Smooth muscle cell (in vitro differentiated cells): Measurements from ENCODE around the gene SNX2. TPM values are rescaled to one million over a fixed set of nuclear protein-coding genes. Genes with fewer than 3 reads are reported as not detected.

Source experiments
- DNase-seq: peaks from one replicate; lab custom pipeline; 2025; ENCODE audit not compliant: unreplicated experiment; lab: John Stamatoyannopoulos, UW
- H2AFZ ChIP-seq: fragments of 200-600 bp; sonication (generic); 2 replicates; pipeline ENCODE4 v1.6.0; 2016; ENCODE audit warnings: antibody characterized with exemption, low read depth, mild to moderate bottlenecking
- H3F3A ChIP-seq: fragments of 200-600 bp; sonication (generic); 2 replicates; pipeline ENCODE4 v1.6.0; 2017; ENCODE audit warnings: antibody characterized with exemption, low read depth
- H3K27ac ChIP-seq: fragments of 200-600 bp; sonication (generic); 2 replicates; pipeline ENCODE4 v1.5.1; 2016; ENCODE audit warnings: low read depth, mild to moderate bottlenecking
- H3K27me3 ChIP-seq: fragments of 200-600 bp; sonication (generic); 2 replicates; pipeline ENCODE4 v1.6.1; 2016; ENCODE audit warnings: low read depth, mild to moderate bottlenecking
- H3K36me3 ChIP-seq: fragments of 200-600 bp; sonication (generic); 2 replicates; pipeline ENCODE4 v1.5.1; 2016; ENCODE audit warnings: low read depth
- H3K4me1 ChIP-seq: fragments of 200-600 bp; sonication (generic); 2 replicates; pipeline ENCODE4 v1.5.1; 2016; ENCODE audit warnings: low read depth
- H3K4me2 ChIP-seq: fragments of 200-600 bp; sonication (generic); 2 replicates; pipeline ENCODE4 v1.6.0; 2016; ENCODE audit warnings: mild to moderate bottlenecking
- H3K4me3 ChIP-seq: fragments of 200-600 bp; sonication (generic); 2 replicates; pipeline ENCODE4 v1.5.1; 2016; ENCODE audit warnings: mild to moderate bottlenecking
- H3K79me2 ChIP-seq: fragments of 200-600 bp; sonication (generic); 2 replicates; pipeline ENCODE4 v1.6.0; 2016; ENCODE audit warnings: low read depth, mild to moderate bottlenecking
- H3K9ac ChIP-seq: fragments of 200-600 bp; sonication (generic); 2 replicates; pipeline ENCODE4 v1.6.0; 2016; ENCODE audit warnings: low read depth
- H3K9me3 ChIP-seq: fragments of 200-600 bp; sonication (generic); replicated peaks from 2 replicates; pipeline ENCODE4 v1.5.1; 2016; ENCODE audit warnings: low read depth
- H4K20me1 ChIP-seq: fragments of 200-600 bp; sonication (generic); 2 replicates; pipeline ENCODE4 v1.6.0; 2016; ENCODE audit warnings: low read depth
- WGBS: methylation state at CpG from one replicate; pipeline ENCODE4 v1.1.7; 2016; ENCODE audit warnings: low lambda C conversion rate; 5-methylcytosine and 5-hydroxymethylcytosine counted together
- polyA plus RNA-seq: library from polyadenylated mRNA; unstranded; fragments of >200 nt; fragmentation: Nextera tagmentation; extraction: Ambion mirVana; gene quantifications from 2 replicates; pipeline ENCODE4 v1.2.1, GENCODE V29; 2016
- total RNA-seq: library from RNA; depleted of rRNA; stranded (reverse); fragments of >200 nt; gene quantifications from 2 replicates; pipeline ENCODE4 v1.2.3, GENCODE V29; 2014
- TF ChIP-seq, protein P1 (sequence below): fragments of 200-600 bp; sonication (generic); IDR thresholded peaks from 2 replicates; pipeline ENCODE4 v1.5.1; 2017; ENCODE audit warnings: borderline replicate concordance, mild to moderate bottlenecking, antibody characterized with exemption; ENCODE audit not compliant: insufficient read depth, poor library complexity, severe bottlenecking

SNX2 gene
- total and polyA plus RNA-seq, 2 experiments from 2014 or later, result 70.1 to 89.3 TPM

- Histone ChIP-seq H3K27me3 (no peaks in the 10 kb centered on the region), H3K27ac (no peak overlapping the region), H3K79me2 (no peaks in the 10 kb centered on the region), H3K4me1 (no peaks in the 10 kb centered on the region), H4K20me1 (no peaks in the 10 kb centered on the region), H3K4me2 (no peak overlapping the region), H3K9ac (no peak overlapping the region), H3K36me3 (no peaks in the 10 kb centered on the region), H2AFZ (no peak overlapping the region), H3F3A (no peaks in the 10 kb centered on the region), H3K4me3 (no peak overlapping the region), H3K9me3 (no peaks in the 10 kb centered on the region)
- no peak for DNase-seq
- WGBS, result 98% methylated on average over 3 of the region's 3 CpGs
- TF ChIP-seq, protein P1, sequence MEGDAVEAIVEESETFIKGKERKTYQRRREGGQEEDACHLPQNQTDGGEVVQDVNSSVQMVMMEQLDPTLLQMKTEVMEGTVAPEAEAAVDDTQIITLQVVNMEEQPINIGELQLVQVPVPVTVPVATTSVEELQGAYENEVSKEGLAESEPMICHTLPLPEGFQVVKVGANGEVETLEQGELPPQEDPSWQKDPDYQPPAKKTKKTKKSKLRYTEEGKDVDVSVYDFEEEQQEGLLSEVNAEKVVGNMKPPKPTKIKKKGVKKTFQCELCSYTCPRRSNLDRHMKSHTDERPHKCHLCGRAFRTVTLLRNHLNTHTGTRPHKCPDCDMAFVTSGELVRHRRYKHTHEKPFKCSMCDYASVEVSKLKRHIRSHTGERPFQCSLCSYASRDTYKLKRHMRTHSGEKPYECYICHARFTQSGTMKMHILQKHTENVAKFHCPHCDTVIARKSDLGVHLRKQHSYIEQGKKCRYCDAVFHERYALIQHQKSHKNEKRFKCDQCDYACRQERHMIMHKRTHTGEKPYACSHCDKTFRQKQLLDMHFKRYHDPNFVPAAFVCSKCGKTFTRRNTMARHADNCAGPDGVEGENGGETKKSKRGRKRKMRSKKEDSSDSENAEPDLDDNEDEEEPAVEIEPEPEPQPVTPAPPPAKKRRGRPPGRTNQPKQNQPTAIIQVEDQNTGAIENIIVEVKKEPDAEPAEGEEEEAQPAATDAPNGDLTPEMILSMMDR, result no peak
Observed at GRCh38 chr5:122836947-122837346, 62.1 kb downstream of the SNX2 start.

- Histone ChIP-seq H3F3A (no peaks in the 10 kb centered on the region), H3K9ac (no peak overlapping the region), H3K4me3 (no peak overlapping the region), H3K27ac (no peak overlapping the region), H3K27me3 (no peaks in the 10 kb centered on the region), H3K4me2 (no peak overlapping the region), H3K9me3 (no peaks in the 10 kb centered on the region), H3K79me2 (peaks cover 5% of the 10 kb centered on the region), H2AFZ (no peak overlapping the region), H4K20me1 (no peaks in the 10 kb centered on the region), H3K36me3 (no peaks in the 10 kb centered on the region), H3K4me1 (peaks cover 7% of the 10 kb centered on the region)
- DNase-seq, result no peak
- TF ChIP-seq, protein P1, result no peak
- 88% methylated on average over 4 of the region's 4 CpGs for WGBS
Observed at GRCh38 chr5:122839731-122840130, 64.9 kb downstream of the SNX2 start.

DNA sequence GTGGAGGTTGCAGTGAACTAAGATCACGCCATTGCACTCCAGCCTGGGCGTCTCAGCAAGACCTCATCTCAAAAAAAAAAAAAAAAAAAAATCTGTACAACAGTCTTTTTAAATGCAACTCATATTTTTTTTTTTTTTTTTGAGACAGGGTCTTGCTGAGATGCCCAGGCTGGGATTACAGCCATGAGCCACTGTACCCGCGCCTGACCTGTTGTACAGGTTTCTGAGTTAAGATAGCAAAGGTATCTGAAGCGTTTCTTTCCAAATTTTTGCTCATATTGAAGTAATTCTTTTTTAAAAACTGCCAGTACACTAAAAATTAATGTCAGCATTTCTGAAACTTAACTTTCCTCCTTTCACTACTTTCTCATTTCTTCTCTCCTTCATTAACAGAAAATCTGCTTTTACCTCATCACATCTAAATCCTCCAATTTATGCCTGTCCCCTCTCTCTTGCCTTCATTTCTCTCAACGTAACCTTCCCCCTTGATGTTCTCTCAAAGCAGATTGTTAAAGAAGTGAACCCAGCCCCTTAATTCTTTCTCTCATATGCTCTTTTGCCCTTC is 67.2 kb downstream of the SNX2 start:
- Histone ChIP-seq H3K79me2 (peaks cover 5% of the 10 kb centered on the region), H3K9me3 (no peaks in the 10 kb centered on the region), H3K27ac (no peak overlapping the region), H3K4me2 (no peak overlapping the region), H3K4me1 (peaks cover 17% of the 10 kb centered on the region), H3K9ac (no peak overlapping the region), H3K36me3 (no peaks in the 10 kb centered on the region), H3K27me3 (no peaks in the 10 kb centered on the region), H2AFZ (no peak overlapping the region), H3F3A (peaks cover 4% of the 10 kb centered on the region), H3K4me3 (no peak overlapping the region), H4K20me1 (no peaks in the 10 kb centered on the region)
- TF ChIP-seq, protein P1, result no peak
- DNase-seq, result no peak
- WGBS, result 96% methylated on average over 6 of the region's 6 CpGs
